ENCODE measurements around the gene TNFAIP8L2.

DNA sequence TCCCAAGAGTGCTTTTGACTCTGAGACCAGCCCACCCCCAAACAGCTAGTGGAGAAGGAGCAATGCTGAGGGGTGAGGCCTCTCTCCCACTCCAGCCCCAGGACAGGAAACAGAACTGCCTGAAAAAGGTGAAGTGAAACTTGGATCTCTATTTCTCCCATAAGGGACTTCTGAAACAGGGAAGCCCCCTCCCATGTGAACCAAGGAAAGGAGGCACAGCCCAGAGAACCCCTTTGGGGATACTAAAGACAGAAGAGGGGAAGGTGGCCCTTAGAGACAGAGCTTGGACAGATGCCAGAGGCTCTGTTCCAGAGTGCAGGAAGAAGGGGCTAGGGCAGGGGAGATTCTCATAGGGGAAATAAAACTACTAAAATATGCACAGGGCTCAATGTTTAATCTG lies 2.9 kb downstream of the TNFAIP8L2 start:
- no peak for TF ChIP-seq POLR2A (IDR thresholded peaks at IDR 0.05)
- TF ChIP-seq, protein P1, sequence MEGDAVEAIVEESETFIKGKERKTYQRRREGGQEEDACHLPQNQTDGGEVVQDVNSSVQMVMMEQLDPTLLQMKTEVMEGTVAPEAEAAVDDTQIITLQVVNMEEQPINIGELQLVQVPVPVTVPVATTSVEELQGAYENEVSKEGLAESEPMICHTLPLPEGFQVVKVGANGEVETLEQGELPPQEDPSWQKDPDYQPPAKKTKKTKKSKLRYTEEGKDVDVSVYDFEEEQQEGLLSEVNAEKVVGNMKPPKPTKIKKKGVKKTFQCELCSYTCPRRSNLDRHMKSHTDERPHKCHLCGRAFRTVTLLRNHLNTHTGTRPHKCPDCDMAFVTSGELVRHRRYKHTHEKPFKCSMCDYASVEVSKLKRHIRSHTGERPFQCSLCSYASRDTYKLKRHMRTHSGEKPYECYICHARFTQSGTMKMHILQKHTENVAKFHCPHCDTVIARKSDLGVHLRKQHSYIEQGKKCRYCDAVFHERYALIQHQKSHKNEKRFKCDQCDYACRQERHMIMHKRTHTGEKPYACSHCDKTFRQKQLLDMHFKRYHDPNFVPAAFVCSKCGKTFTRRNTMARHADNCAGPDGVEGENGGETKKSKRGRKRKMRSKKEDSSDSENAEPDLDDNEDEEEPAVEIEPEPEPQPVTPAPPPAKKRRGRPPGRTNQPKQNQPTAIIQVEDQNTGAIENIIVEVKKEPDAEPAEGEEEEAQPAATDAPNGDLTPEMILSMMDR (IDR thresholded peaks at IDR 0.05) = no peak
- TF ChIP-seq EP300 (IDR thresholded peaks at IDR 0.05) = no peak

Measured in ovary (tissue), 3 donors.